ENCODE data around the gene MTURN. TPM values are rescaled to one million over a fixed set of nuclear protein-coding genes. Genes with fewer than 3 reads are reported as not detected.
"Not testable (repeated sequence)": the region's sequence is repeated elsewhere in the genome, so short reads cannot be mapped to it uniquely, and the experiment has no call there.

MTURN gene
- total and polyA plus RNA-seq, 12 donors: 4.6 to 15.6 (median 7.6) TPM

- 68 to 76% (median 71%) methylated on average over 3 of the region's 3 CpGs for WGBS, 4 donors
- no peak overlapping the region for H3K27ac ChIP-seq
- H3K9me3 ChIP-seq (replicated peaks in 1 of 3): no peaks in the 10 kb centered on the region
- no peaks in the 10 kb centered on the region for H3K4me1 ChIP-seq (replicated peaks in 1 of 2)
- TF ChIP-seq CTCF (IDR thresholded peaks at IDR 0.05) (no peak), POLR2A (IDR thresholded peaks at IDR 0.05) (no peak)
- H3K36me3 ChIP-seq (replicated peaks in 1 of 2): no peaks in the 10 kb centered on the region
- H3K27me3 ChIP-seq: no peaks in the 10 kb centered on the region
- DNase-seq: no peak
- intact Hi-C loops (cut with DNase I): no loop called here
- H3K4me3 ChIP-seq: no peak overlapping the region
Measured at GRCh38 chr7:30090111-30090510, 44.7 kb upstream of the MTURN start.

- no peaks in the 10 kb centered on the region for H3K9me3 ChIP-seq (replicated peaks in 1 of 3)
- no peaks in the 10 kb centered on the region for H3K4me1 ChIP-seq (replicated peaks in 1 of 2)
- H3K27ac ChIP-seq: no peak overlapping the region
- WGBS, 4 donors: 68 to 88% (median 76%) methylated on average over 2 of the region's 2 CpGs
- H3K36me3 ChIP-seq (replicated peaks in 1 of 2): no peaks in the 10 kb centered on the region
- intact Hi-C loops (cut with DNase I): no loop called here
- DNase-seq: no peak
- H3K27me3 ChIP-seq: no peaks in the 10 kb centered on the region
- no peak overlapping the region for H3K4me3 ChIP-seq
- TF ChIP-seq POLR2A (IDR thresholded peaks at IDR 0.05) (no peak), CTCF (IDR thresholded peaks at IDR 0.05) (no peak)
Measured at GRCh38 chr7:30091491-30091912, 43.3 kb upstream of the MTURN start.

- Histone ChIP-seq H3K4me1 (replicated peaks in 1 of 2) (no peaks in the 10 kb centered on the region), H3K36me3 (replicated peaks in 1 of 2) (no peaks in the 10 kb centered on the region), H3K4me3 (no peak overlapping the region), H3K27ac (no peak overlapping the region), H3K27me3 (no peaks in the 10 kb centered on the region), H3K9me3 (replicated peaks in 1 of 3) (no peaks in the 10 kb centered on the region)
- no peak for DNase-seq
- TF ChIP-seq POLR2A (IDR thresholded peaks at IDR 0.05) (no peak), CTCF (IDR thresholded peaks at IDR 0.05) (no peak)
- intact Hi-C loops (cut with DNase I): no loop called here
- 85 to 91% (median 88%) methylated on average over 5 of the region's 5 CpGs for WGBS, 4 donors
Measured at GRCh38 chr7:30091987-30092386, 42.8 kb upstream of the MTURN start.

- DNase-seq: no peak
- no peaks in the 10 kb centered on the region for H3K36me3 ChIP-seq (replicated peaks in 1 of 2)
- WGBS, 4 donors: 81 to 87% (median 84%) methylated on average over 4 to 5 of the region's 5 CpGs
- no peak overlapping the region for H3K27ac ChIP-seq
- H3K9me3 ChIP-seq (replicated peaks in 1 of 3): no peaks in the 10 kb centered on the region
- no peaks in the 10 kb centered on the region for H3K4me1 ChIP-seq (replicated peaks in 1 of 2)
- H3K27me3 ChIP-seq: no peaks in the 10 kb centered on the region
- TF ChIP-seq CTCF (IDR thresholded peaks at IDR 0.05) (no peak), POLR2A (IDR thresholded peaks at IDR 0.05) (no peak)
- intact Hi-C loops (cut with DNase I): no loop called here
- H3K4me3 ChIP-seq: no peak overlapping the region
Measured at GRCh38 chr7:30093420-30093952, 41.3 kb upstream of the MTURN start.

- intact Hi-C loops (cut with DNase I): not testable (repeated sequence)
Measured at GRCh38 chr7:30098599-30098998, 36.2 kb upstream of the MTURN start.

More at GRCh38 chr7:30098599-30098998, 36.2 kb upstream of the MTURN start:
- H3K27ac ChIP-seq; H3K4me3 ChIP-seq; H3K36me3 ChIP-seq (replicated peaks in 1 of 2); H3K27me3 ChIP-seq; DNase-seq; H3K4me1 ChIP-seq (replicated peaks in 1 of 2); H3K9me3 ChIP-seq (replicated peaks in 1 of 3): not testable (repeated sequence)
- WGBS, 4 donors: 92 to 98% (median 95%) methylated on average over 16 to 21 of the region's 21 CpGs

Data from adrenal gland (tissue), 12 donors.